ENCODE data around the gene CAMK4. TPM values are rescaled to one million over a fixed set of nuclear protein-coding genes. Genes with fewer than 3 reads are reported as not detected.

Gene CAMK4
- total RNA-seq (2021; ENCODE audit: unreplicated experiment) (10.2 TPM), Bru-seq, nascent RNA (percentile 39 among the genes with signal in this experiment), BruChase-seq, experiment 1, labeled RNA remaining after a 6-hour chase (percentile 32 among the genes with signal in this experiment), BruChase-seq, experiment 2, labeled RNA remaining after a 2-hour chase (percentile 35 among the genes with signal in this experiment)
- polyA plus RNA-seq (2012), result 2.3 and 2.4 TPM in 2 replicates
- long read RNA-seq, full-length matches to known transcripts, result 5 of 12 reads
- long read RNA-seq, partial matches to known transcripts, result 1 of 12 reads
- long read RNA-seq, other reads (novel, unspliced or antisense), result 6 of 12 reads

GRCh38 chr5:111223787-111224560 is at the start of gene CAMK4:
Gene CAMK4 (plus strand): TSS chr5:111224384. CDS start chr5:111224484, 100 bp downstream.
- H3K9me3 ChIP-seq (ENCODE audit: control insufficient read depth in 1 of 2, insufficient read depth in 1 of 2, low read depth in 1 of 2, low read length in 2 of 2), result no peaks in the 10 kb centered on the region
- CTCF ChIA-PET, result no interaction called here
- H3K4me1 ChIP-seq (ENCODE audit: control insufficient read depth in 1 of 2, insufficient read depth in 2 of 2, low read length in 2 of 2), result peaks cover 0 to 17% of the 10 kb centered on the region in 2 experiments; a peak in 2 of 4 replicates
- RAD21 ChIA-PET (ENCODE audit: low non-redundant PET in 1 of 2, low total read pairs in 2 of 2, uncharacterized antibody in 2 of 2, unreplicated experiment in 2 of 2), result no interaction called here
- TF ChIP-seq ZFX (IDR thresholded peaks at IDR 0.05) (no peak), ZNF274 (IDR thresholded peaks at IDR 0.05; ENCODE audit: low read depth, low read length) (no peak), EGR1 (IDR thresholded peaks at IDR 0.05; ENCODE audit: low read depth) (peak; percentile 65), MAX (IDR thresholded peaks at IDR 0.05) (peak; percentile 38), POLR2AphosphoS5 (IDR thresholded peaks at IDR 0.05; ENCODE audit: low read depth, low read length) (0 out of 2 replicates have a peak, but pooled peaks have one; percentile 34), CTCF (IDR thresholded peaks at IDR 0.05 in 2 of 3, conservative IDR thresholded peaks at IDR 0.05 in 1 of 3; ENCODE audit: borderline replicate concordance in 1 of 3, insufficient read depth in 1 of 3, low read depth in 2 of 3, low read length in 2 of 3) (peak in 1 of 3 experiments; percentile 3; a peak in 1 of 6 replicates)
- no TSS peak for BruUV-seq (replicated peaks)
- H3K27me3 ChIP-seq (ENCODE audit: insufficient read depth, low read length), result peaks cover 20% of the 10 kb centered on the region
- peak; percentile 93 for ATAC-seq
- POLR2A ChIA-PET, result no interaction called here
- peak within 1 kb of the TSS; percentile 33; the same call in 1 of the 2 replicates for H3K27ac ChIP-seq (ENCODE audit: low read depth, low read length)
- no peaks in the 10 kb centered on the region for H3K79me2 ChIP-seq (ENCODE audit: insufficient read depth, low read length)
- peak within 1 kb of the TSS; percentile 95 for H3K4me2 ChIP-seq (ENCODE audit: low read length)
- H3K9me2 ChIP-seq (ENCODE audit: insufficient read depth), result no peaks in the 10 kb centered on the region
- H2AFZ ChIP-seq (ENCODE audit: low read depth, low read length, poor library complexity, severe bottlenecking), result peak within 1 kb of the TSS; percentile 81
- intact Hi-C loops (cut with micrococcal nuclease), result no loop called here
- H4K20me1 ChIP-seq (ENCODE audit: insufficient read depth), result no peaks in the 10 kb centered on the region
- H3K4me3 ChIP-seq (replicated peaks in 1 of 2; ENCODE audit: low read depth in 1 of 2, low read length in 2 of 2), result peak within 1 kb of the TSS; percentile 53 to 68
- no peaks in the 10 kb centered on the region for H3K36me3 ChIP-seq (ENCODE audit: control insufficient read depth in 1 of 2, insufficient read depth in 2 of 2, low read length in 2 of 2)
- H3K9ac ChIP-seq (ENCODE audit: low read length), result peak within 1 kb of the TSS; percentile 51
- DNase-seq (ENCODE audit: low read depth, low spot score), result peak; percentile 27

Measured in HCT116 (cell line).